Type B pancreatic cell (in vitro differentiated cells): Measurements from ENCODE around the gene FGF9. TPM values are rescaled to one million over a fixed set of nuclear protein-coding genes. Genes with fewer than 3 reads are reported as not detected.

Experiments
- DNase-seq: peaks from one replicate; pipeline ENCODE4 v3.0.0; 2021; ENCODE audit warnings: mixed read lengths; ENCODE audit not compliant: unreplicated experiment; ENCODE audit errors: extremely low spot score
- H3K27ac Mint-ChIP-seq: 2 replicates; pipeline ENCODE4 v1.8.0; 2021; ENCODE audit warnings: mild to moderate bottlenecking, mixed read lengths
- H3K27me3 Mint-ChIP-seq: 2 replicates; pipeline ENCODE4 v1.8.0; 2021; ENCODE audit warnings: mixed read lengths
- H3K36me3 Mint-ChIP-seq: 2 replicates; pipeline ENCODE4 v1.8.0; 2021; ENCODE audit warnings: mixed read lengths
- H3K4me1 Mint-ChIP-seq: one replicate; pipeline ENCODE4 v1.8.0; 2021; ENCODE audit warnings: mixed read lengths; ENCODE audit not compliant: unreplicated experiment
- H3K4me3 Mint-ChIP-seq: 2 replicates; pipeline ENCODE4 v1.8.0; 2021; ENCODE audit warnings: mild to moderate bottlenecking, mixed read lengths
- H3K9me3 Mint-ChIP-seq: 2 replicates; pipeline ENCODE4 v1.8.0; 2021; ENCODE audit warnings: mixed read lengths
- CTCF ChIP-seq: fragments of 200-600 bp; sonication (generic); conservative IDR thresholded peaks from 2 replicates; pipeline ENCODE4 v1.5.0; 2021; ENCODE audit warnings: antibody characterized with exemption, mild to moderate bottlenecking
- long read RNA-seq: library from polyadenylated mRNA; unstranded; transcript quantifications from one replicate; pipeline ENCODE4 v2.0.0, GENCODE V29; 2020
- total RNA-seq: library from RNA; stranded (reverse); gene quantifications from 2 replicates; pipeline ENCODE4 v1.2.1, GENCODE V29; 2021; ENCODE audit warnings: low replicate concordance

FGF9 gene
- 7.6 and 10.4 TPM in 2 replicates for total RNA-seq
- long read RNA-seq, full-length matches to known transcripts, result 69 of 76 reads
- long read RNA-seq, partial matches to known transcripts, result 0 of 76 reads
- long read RNA-seq, other reads (novel, unspliced or antisense), result 7 of 76 reads

DNA sequence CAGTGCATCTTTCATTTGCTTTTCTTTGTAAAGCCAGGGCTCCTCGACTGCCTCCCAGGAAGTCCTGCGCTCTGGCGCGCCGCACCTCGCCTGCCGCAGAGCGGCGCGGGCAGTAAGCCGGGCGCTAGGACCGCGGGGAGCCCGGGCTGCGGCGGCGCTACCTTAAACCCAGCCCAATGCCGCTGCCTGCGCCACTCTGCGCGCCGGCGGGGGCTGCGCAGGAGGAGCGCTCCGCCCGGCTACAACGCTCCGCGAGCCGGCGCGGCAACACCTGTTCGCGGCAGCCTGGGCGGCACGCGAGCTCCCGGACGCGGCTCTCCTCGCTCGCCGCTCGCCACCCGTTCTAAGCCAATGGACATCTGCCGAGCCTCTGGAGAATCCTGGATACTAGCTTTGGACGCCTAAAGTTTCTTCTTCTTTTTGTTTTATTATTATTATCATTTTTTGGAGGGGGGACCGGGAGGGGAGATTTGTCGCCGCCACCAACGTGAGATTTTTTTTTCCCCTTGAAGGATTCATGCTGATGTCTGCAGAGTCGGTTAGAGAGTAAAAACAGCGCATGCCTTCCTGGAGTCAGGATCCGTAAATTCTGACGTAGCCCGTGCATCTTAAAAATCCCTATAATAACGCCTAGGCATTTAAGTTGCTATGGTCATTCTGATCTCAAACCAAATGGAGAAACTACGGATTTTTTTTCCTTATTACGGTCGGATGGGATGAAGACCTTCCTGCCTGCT, at the start of gene FGF9:
TSS of gene FGF9 (plus strand) at position 191 of the 737 bp plus-strand sequence. CDS start 840 bp downstream, outside the sequence.
- peak within 1 kb of the TSS; percentile 96 for H3K4me3 Mint-ChIP-seq
- peak within 1 kb of the TSS; percentile 96 for H3K27ac Mint-ChIP-seq
- TF ChIP-seq CTCF, result peak; percentile 51
- peaks cover 17% of the 10 kb centered on the region for H3K4me1 Mint-ChIP-seq
- DNase-seq, result peak; percentile 87
- H3K36me3 Mint-ChIP-seq, result peaks cover 4% of the 10 kb centered on the region
- H3K9me3 Mint-ChIP-seq, result no peaks in the 10 kb centered on the region
- H3K27me3 Mint-ChIP-seq, result peaks cover 55% of the 10 kb centered on the region

GRCh38 chr13:21625366-21625765, 45.5 kb upstream of the FGF9 start:
- TF ChIP-seq CTCF, result peak; percentile 59
- H3K36me3 Mint-ChIP-seq, result no peaks in the 10 kb centered on the region
- no peaks in the 10 kb centered on the region for H3K27me3 Mint-ChIP-seq
- H3K9me3 Mint-ChIP-seq, result no peaks in the 10 kb centered on the region
- H3K27ac Mint-ChIP-seq, result no peak overlapping the region
- H3K4me3 Mint-ChIP-seq, result no peak overlapping the region
- DNase-seq, result no peak
- H3K4me1 Mint-ChIP-seq, result no peaks in the 10 kb centered on the region

GRCh38 chr13:21632196-21632595, 38.7 kb upstream of the FGF9 start:
- no peak overlapping the region for H3K27ac Mint-ChIP-seq
- no peak for TF ChIP-seq CTCF
- no peaks in the 10 kb centered on the region for H3K36me3 Mint-ChIP-seq
- no peak for DNase-seq
- H3K27me3 Mint-ChIP-seq, result no peaks in the 10 kb centered on the region
- H3K4me3 Mint-ChIP-seq, result no peak overlapping the region
- H3K9me3 Mint-ChIP-seq, result no peaks in the 10 kb centered on the region
- H3K4me1 Mint-ChIP-seq, result no peaks in the 10 kb centered on the region

DNA sequence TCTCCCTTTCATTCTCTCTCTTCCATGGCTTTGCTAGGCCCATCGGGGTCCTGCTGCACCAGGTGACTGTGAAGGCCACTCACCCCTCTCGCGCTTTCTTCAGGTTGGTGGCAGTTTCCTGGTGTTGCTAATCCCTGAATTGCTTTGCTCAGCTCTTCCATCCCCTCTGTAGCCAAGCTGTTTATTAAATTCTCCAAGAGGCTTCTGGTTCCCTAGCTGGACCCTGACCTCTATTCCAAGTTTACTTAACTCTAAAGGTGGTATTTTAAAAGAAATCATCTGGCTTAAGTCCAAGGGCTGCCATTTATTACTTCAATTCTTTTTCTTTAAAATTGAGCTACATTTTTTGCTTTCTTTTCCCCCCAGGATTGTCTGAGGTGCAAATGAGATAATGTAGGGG, 34.2 kb upstream of the FGF9 start:
- H3K9me3 Mint-ChIP-seq, result no peaks in the 10 kb centered on the region
- peaks cover 6% of the 10 kb centered on the region for H3K4me1 Mint-ChIP-seq
- H3K27ac Mint-ChIP-seq, result no peak overlapping the region
- no peak for TF ChIP-seq CTCF
- no peak for DNase-seq
- H3K36me3 Mint-ChIP-seq, result no peaks in the 10 kb centered on the region
- H3K4me3 Mint-ChIP-seq, result no peak overlapping the region
- H3K27me3 Mint-ChIP-seq, result no peaks in the 10 kb centered on the region

GRCh38 chr13:21637296-21637695, 33.6 kb upstream of the FGF9 start:
- no peak for DNase-seq
- no peaks in the 10 kb centered on the region for H3K9me3 Mint-ChIP-seq
- H3K4me1 Mint-ChIP-seq, result peaks cover 6% of the 10 kb centered on the region
- H3K27ac Mint-ChIP-seq, result no peak overlapping the region
- no peaks in the 10 kb centered on the region for H3K27me3 Mint-ChIP-seq
- H3K4me3 Mint-ChIP-seq, result no peak overlapping the region
- no peak for TF ChIP-seq CTCF
- H3K36me3 Mint-ChIP-seq, result no peaks in the 10 kb centered on the region
